Psoas muscle (tissue), 8 donors: ENCODE data around the gene TIGAR. TPM values are rescaled to one million over a fixed set of nuclear protein-coding genes. Genes with fewer than 3 reads are reported as not detected.

Experiments
- ATAC-seq, 4 donors: fragments of 200-7000 bp; cut with Tn5 transposase; one replicate each; pipeline ENCODE4 v1.9.1; 2020; ENCODE audit warnings: moderate library complexity in 3 of 4, mild to moderate bottlenecking in 2 of 4
- DNase-seq, 2 donors: peaks; one replicate each; pipeline ENCODE4 v3.0.0-alpha.2; 2020
- H3K27ac ChIP-seq: fragments of 200-600 bp; one replicate; pipeline ENCODE4 v1.8.0; 2022
- H3K27me3 ChIP-seq, 3 donors: fragments of 200-600 bp in 1 of 3; one replicate each; pipeline versions ENCODE4 v1.6.1 to v1.8.0; 2013 to 2022; ENCODE audit warnings: low read length in 2 of 3, mild to moderate bottlenecking in 2 of 3, moderate library complexity in 1 of 3; ENCODE audit not compliant: insufficient read depth in 3 of 3
- H3K36me3 ChIP-seq, 2 donors: fragments of 200-600 bp in 1 of 2; one replicate each; pipeline versions ENCODE4 v1.6.1 to v1.8.0; 2013 to 2022; ENCODE audit warnings: low read depth in 1 of 2, mild to moderate bottlenecking in 1 of 2, moderate library complexity in 1 of 2; ENCODE audit not compliant: insufficient read depth in 1 of 2
- H3K4me1 ChIP-seq: fragments of 200-600 bp; one replicate; pipeline ENCODE4 v1.8.0; 2022
- H3K4me3 ChIP-seq: fragments of 200-600 bp; one replicate; pipeline ENCODE4 v1.8.0; 2022; ENCODE audit warnings: mild to moderate bottlenecking
- H3K9me3 ChIP-seq: fragments of 200-600 bp; one replicate; pipeline ENCODE4 v1.8.0; 2022
- CTCF ChIP-seq: fragments of 200-600 bp; IDR thresholded peaks from one replicate; pipeline ENCODE4 v1.8.0; 2022; ENCODE audit warnings: antibody characterized with exemption
- WGBS, 3 donors: extraction: QIAGEN DNeasy Blood & Tissue Kit; methylation state at CpG; one replicate each; pipeline versions ENCODE4 v1.1.6 to v1.1.7; 2013; 5-methylcytosine and 5-hydroxymethylcytosine counted together
- intact Hi-C, 2 donors: fragments of 100-400 bp; cut with DNase I; formaldehyde crosslinking; loops; one replicate each; pipeline versions ENCODE4 v1.11.0 to v1.14.2; 2022
- polyA plus RNA-seq, 3 donors: library from polyadenylated mRNA; stranded (reverse); fragments of 200-250 nt; gene quantifications; one replicate each; pipeline ENCODE4 v1.2.3, GENCODE V29; 2013
- total RNA-seq, 4 donors: library from RNA; stranded (reverse); fragmentation: NEBNext Ultra II Directional in 2 of 4; extraction: Animal tissue kit (Norgen Biotek cat#: 25700) in 2 of 4; gene quantifications; one replicate each; pipeline versions ENCODE4 v1.2.1 to v1.2.4, GENCODE V29; 2021 to 2023
- donor health status: healthy with polysubstance abuse.
- donor health status: DM: no; HTN: no; CAD: no; lungs with moderate emphysema.
- donor health status: Bipolar disorder and iron deficiency.
- donor health status: healthy.
- donor health status: DM: yes; HTN: yes; CAD: no.
- donor health status: DM: no; HTN: no; CAD: no.
- donor health status: DM: no; HTN: no; CAD: no.
- donor health status: DM: yes; HTN: yes; CAD: no.

TIGAR gene
- total and polyA plus RNA-seq, 7 donors: 6.3 to 20.0 (median 11.8) TPM

- TF ChIP-seq CTCF: no peak
- H3K4me3 ChIP-seq: no peak overlapping the region
- H3K27me3 ChIP-seq: peaks cover 0 to 6% (median 0%) of the 10 kb centered on the region in 3 donors
- H3K9me3 ChIP-seq: no peaks in the 10 kb centered on the region
- intact Hi-C loops: no loop called here
- no peak for DNase-seq
- H3K27ac ChIP-seq: no peak overlapping the region
- ATAC-seq: no peak
- no peaks in the 10 kb centered on the region for H3K4me1 ChIP-seq
- H3K36me3 ChIP-seq: no peaks in the 10 kb centered on the region
- 31 to 39% (median 35%) methylated on average over 2 of the region's 2 CpGs for WGBS, 3 donors
Measured at GRCh38 chr12:4395818-4396217, 74.8 kb downstream of the TIGAR start.

DNA sequence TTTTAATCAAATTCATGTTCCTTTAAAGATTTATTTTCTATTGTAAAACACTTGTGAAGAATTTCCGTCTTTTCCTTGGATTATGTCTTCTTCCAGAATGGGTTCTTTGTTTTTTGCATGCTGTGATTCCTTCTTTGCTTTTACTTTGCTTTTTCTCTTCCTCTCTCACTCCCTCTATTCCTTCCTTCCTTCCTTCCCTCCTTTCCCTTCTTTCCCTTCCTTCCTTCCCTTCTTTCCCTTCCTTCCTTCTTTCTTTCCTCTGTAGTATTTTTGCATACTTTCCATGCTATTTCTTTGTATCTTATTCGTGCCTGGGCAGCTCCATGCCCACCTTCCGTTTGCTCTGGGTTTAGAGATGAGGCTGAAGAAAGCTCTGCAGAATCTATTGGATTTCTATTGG is 80.1 kb downstream of the TIGAR start:
- no peaks in the 10 kb centered on the region for H3K4me1 ChIP-seq
- no peak for TF ChIP-seq CTCF
- no peak overlapping the region for H3K27ac ChIP-seq
- WGBS, 3 donors: 77 to 85% (median 82%) methylated on average over 3 of the region's 3 CpGs
- H3K4me3 ChIP-seq: no peak overlapping the region
- ATAC-seq (no peak), DNase-seq (no peak)
- intact Hi-C loops: no loop called here
- H3K9me3 ChIP-seq: no peaks in the 10 kb centered on the region
- no peaks in the 10 kb centered on the region for H3K27me3 ChIP-seq
- no peaks in the 10 kb centered on the region for H3K36me3 ChIP-seq

- H3K9me3 ChIP-seq: no peaks in the 10 kb centered on the region
- TF ChIP-seq CTCF: no peak
- no peak overlapping the region for H3K4me3 ChIP-seq
- no peaks in the 10 kb centered on the region for H3K27me3 ChIP-seq
- no peak overlapping the region for H3K27ac ChIP-seq
- H3K4me1 ChIP-seq: no peaks in the 10 kb centered on the region
- ATAC-seq: no peak
- DNase-seq: no peak
- no peaks in the 10 kb centered on the region for H3K36me3 ChIP-seq
- WGBS, 3 donors: 81 to 84% (median 83%) methylated on average over 4 of the region's 4 CpGs
- intact Hi-C loops: no loop called here
Measured at GRCh38 chr12:4402996-4403395, 82.0 kb downstream of the TIGAR start.

Other genes with a start within 250 kb of the TIGAR start
- gene CCND2, start 47.5 kb upstream of the TIGAR start, total RNA-seq: 10 to 100 TPM in 1 of 4 donors, 1 to 10 TPM in 3; 3.3 to 10.1 (median 6.2) TPM
- under 1 TPM; 0.31 to 0.68 (median 0.58) TPM for gene CCND2, start 47.5 kb upstream of the TIGAR start, polyA plus RNA-seq
- gene FGF23, start 58.5 kb downstream of the TIGAR start, total RNA-seq: not detected
- not detected for gene FGF23, start 58.5 kb downstream of the TIGAR start, polyA plus RNA-seq
- 10 to 100 TPM in 2 of 4 donors, 1 to 10 TPM in 2; 3.9 to 27.1 (median 8.2) TPM for gene FGF6, start 124.6 kb downstream of the TIGAR start, total RNA-seq
- 1 to 10 TPM in 1 of 3 donors, under 1 TPM in 1, not detected in 1; 0.61 to 1.2 TPM for gene FGF6, start 124.6 kb downstream of the TIGAR start, polyA plus RNA-seq
- under 1 TPM; 0.38 to 0.92 (median 0.44) TPM for gene RAD51AP1, start 217.7 kb downstream of the TIGAR start, total RNA-seq
- under 1 TPM; 0.48 to 0.98 (median 0.75) TPM for gene RAD51AP1, start 217.7 kb downstream of the TIGAR start, polyA plus RNA-seq
- 10 to 100 TPM; 18.3 to 28.8 (median 23.3) TPM for gene DYRK4, start 241.0 kb downstream of the TIGAR start, total RNA-seq
- gene DYRK4, start 241.0 kb downstream of the TIGAR start, polyA plus RNA-seq: 10 to 100 TPM; 18.3 to 27.8 (median 20.8) TPM